Tibial artery (tissue), 4 donors: Measurements from ENCODE around the gene CD276.

Experiments
- DNase-seq, 2 donors: peaks; one replicate each; pipeline ENCODE4 v3.0.0-alpha.2; 2019
- H3K27ac ChIP-seq, 2 donors: fragments of 200-600 bp; sonication (generic) in 1 of 2; 1 replicate in 1 of 2; 2 replicates in 1 of 2; pipeline ENCODE4 v1.5.1; 2018 to 2019; ENCODE audit warnings: mild to moderate bottlenecking in 1 of 2
- H3K27me3 ChIP-seq, 2 donors: fragments of 200-600 bp; sonication (generic) in 1 of 2; one replicate each; pipeline versions ENCODE4 v1.5.1 to v1.6.0; 2016 to 2019
- H3K36me3 ChIP-seq, 3 donors: fragments of 200-600 bp; sonication (generic) in 2 of 3; one replicate each; pipeline ENCODE4 v1.5.1; 2016 to 2019; ENCODE audit warnings: mild to moderate bottlenecking in 2 of 3
- H3K4me1 ChIP-seq, 4 donors: fragments of 200-600 bp; sonication (generic) in 2 of 4; 1 replicate in 3 of 4; 2 replicates in 1 of 4; pipeline ENCODE4 v1.5.1; 2016 to 2019
- H3K4me3 ChIP-seq, 2 donors: fragments of 200-600 bp; sonication (generic) in 1 of 2; 1 replicate in 1 of 2; 2 replicates in 1 of 2; pipeline ENCODE4 v1.5.1; 2018 to 2019; ENCODE audit warnings: mild to moderate bottlenecking in 2 of 2
- H3K9me3 ChIP-seq, 3 donors: fragments of 200-600 bp; sonication (generic) in 1 of 3; one replicate each; pipeline ENCODE4 v1.5.1; 2016 to 2019
- CTCF ChIP-seq, 2 experiments: fragments of 200-600 bp in 1 of 2; fragments of 450-650 bp in 1 of 2; IDR thresholded peaks; one replicate each; pipeline ENCODE4 v1.5.1; 2017 to 2019; ENCODE audit warnings: antibody characterized with exemption in 2 of 2, mild to moderate bottlenecking in 1 of 2, moderate library complexity in 1 of 2
- intact Hi-C: fragments of 100-400 bp; cut with DNase I; formaldehyde crosslinking; loops from one replicate; pipeline ENCODE4 v1.15.0; 2023; ENCODE audit warnings: low total_unique reads

CD276 gene

GRCh38 chr15:73745073-73745472, 60.9 kb downstream of the CD276 start:
- intact Hi-C loops, result no loop called here
- peaks cover 0 to 11% of the 10 kb centered on the region in 2 donors for H3K27me3 ChIP-seq
- peaks cover 0 to 7% (median 3%) of the 10 kb centered on the region in 4 donors for H3K4me1 ChIP-seq

DNA sequence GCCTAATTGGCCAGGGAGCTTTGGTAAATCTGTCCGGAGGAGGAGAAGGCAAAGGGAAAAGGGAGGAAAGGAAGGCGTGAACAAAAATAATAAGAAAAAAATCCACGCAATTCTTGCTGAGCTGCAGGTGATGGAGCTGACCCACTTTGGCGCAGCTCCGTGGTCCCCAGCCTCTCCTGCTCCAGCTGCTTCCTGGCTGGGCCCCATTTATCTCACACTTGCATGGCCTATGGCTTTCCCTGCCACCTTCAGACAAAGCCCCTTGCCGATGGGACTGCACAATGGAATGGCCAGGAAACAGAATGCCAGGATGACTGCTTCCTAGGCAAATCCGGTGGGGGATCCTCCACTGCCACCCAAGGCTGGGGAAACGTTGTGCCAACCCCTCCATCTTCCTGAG, 62.1 kb downstream of the CD276 start:
- Histone ChIP-seq H3K4me1 (peaks cover 0 to 14% (median 3%) of the 10 kb centered on the region in 4 donors), H3K36me3 (no peaks in the 10 kb centered on the region), H3K9me3 (no peaks in the 10 kb centered on the region), H3K4me3 (no peak overlapping the region), H3K27ac (no peak overlapping the region), H3K27me3 (peaks cover 0 to 11% of the 10 kb centered on the region in 2 donors)
- TF ChIP-seq CTCF (IDR thresholded peaks at IDR 0.05), result no peak
- DNase-seq, result no peak
- intact Hi-C loops, result no loop called here

More at GRCh38 chr15:73745073-73745472, 60.9 kb downstream of the CD276 start:
- no peak for TF ChIP-seq CTCF (IDR thresholded peaks at IDR 0.05)
- no peak overlapping the region for H3K4me3 ChIP-seq
- no peaks in the 10 kb centered on the region for H3K9me3 ChIP-seq
- no peak for DNase-seq
- H3K36me3 ChIP-seq, result no peaks in the 10 kb centered on the region
- H3K27ac ChIP-seq, result no peak overlapping the region

DNA sequence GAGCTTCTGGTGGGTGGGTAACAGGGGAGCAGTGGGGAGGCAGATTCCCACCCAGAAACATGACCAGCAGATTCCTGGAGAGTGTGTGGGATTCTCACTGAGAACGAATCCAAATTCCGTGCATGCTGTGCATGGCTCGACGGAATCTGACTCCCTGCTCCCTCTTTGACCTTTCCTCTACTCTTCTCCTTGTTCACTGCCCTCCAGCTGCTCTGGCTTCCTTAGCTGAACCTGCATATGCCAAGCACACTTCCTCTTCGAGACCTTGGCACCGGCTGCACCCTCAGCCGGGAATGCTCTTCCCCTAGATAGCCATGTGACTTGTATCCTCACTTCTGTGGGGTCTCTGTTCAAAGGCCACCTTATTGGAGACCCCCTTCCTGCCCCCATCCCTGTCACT, 62.7 kb downstream of the CD276 start:
- H3K27me3 ChIP-seq, result peaks cover 0 to 17% of the 10 kb centered on the region in 2 donors
- no peaks in the 10 kb centered on the region for H3K36me3 ChIP-seq
- no peaks in the 10 kb centered on the region for H3K9me3 ChIP-seq
- no peak for TF ChIP-seq CTCF (IDR thresholded peaks at IDR 0.05)
- peaks cover 0 to 20% (median 8%) of the 10 kb centered on the region in 4 donors for H3K4me1 ChIP-seq
- no peak overlapping the region for H3K4me3 ChIP-seq
- no peak overlapping the region for H3K27ac ChIP-seq
- intact Hi-C loops, result no loop called here
- no peak for DNase-seq

GRCh38 chr15:73747847-73748590, 63.8 kb downstream of the CD276 start:
- Histone ChIP-seq H3K4me1 (peaks cover 0 to 21% (median 13%) of the 10 kb centered on the region in 4 donors), H3K9me3 (no peaks in the 10 kb centered on the region), H3K27ac (no peak overlapping the region), H3K27me3 (peaks cover 0 to 26% of the 10 kb centered on the region in 2 donors), H3K4me3 (no peak overlapping the region), H3K36me3 (no peaks in the 10 kb centered on the region)
- TF ChIP-seq CTCF (IDR thresholded peaks at IDR 0.05), result no peak
- intact Hi-C loops, result no loop called here
- no peak for DNase-seq

DNA sequence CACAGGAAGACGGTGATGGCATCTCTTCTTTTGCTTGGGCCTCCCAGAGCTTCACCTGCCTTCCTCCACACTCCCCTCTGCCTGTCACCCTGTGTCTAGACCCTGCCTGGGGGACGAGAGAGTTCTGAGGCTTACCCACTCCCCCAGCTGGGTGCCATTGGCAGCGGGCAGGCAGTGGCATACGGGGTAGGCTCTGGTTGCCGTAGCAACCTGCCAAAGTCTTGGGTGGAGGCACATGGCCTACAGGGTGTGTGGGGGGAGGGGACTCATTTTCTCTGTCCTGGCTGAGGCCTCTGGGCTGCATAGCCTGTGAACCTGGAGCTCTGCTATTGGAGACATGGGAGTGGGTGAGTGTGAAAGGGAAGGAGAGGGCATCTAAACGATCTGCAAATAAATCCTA, 64.5 kb downstream of the CD276 start:
- H3K27me3 ChIP-seq, result peaks cover 0 to 26% of the 10 kb centered on the region in 2 donors
- peaks cover 0 to 26% (median 15%) of the 10 kb centered on the region in 4 donors for H3K4me1 ChIP-seq
- H3K27ac ChIP-seq, result no peak overlapping the region
- H3K36me3 ChIP-seq, result no peaks in the 10 kb centered on the region
- no peak for TF ChIP-seq CTCF (IDR thresholded peaks at IDR 0.05)
- H3K9me3 ChIP-seq, result no peaks in the 10 kb centered on the region
- intact Hi-C loops, result no loop called here
- H3K4me3 ChIP-seq, result no peak overlapping the region
- no peak for DNase-seq
